K562 (cell line): ENCODE results near the gene ABCC11. TPM values are rescaled to one million over a fixed set of nuclear protein-coding genes. Genes with fewer than 3 reads are reported as not detected.

Experiments
- ATAC-seq: fragments of 200-7000 bp; cut with Tn5 transposase; 3 replicates; pipeline ENCODE4 v1.9.1; 2020; ENCODE audit warnings: moderate library complexity
- BruUV-seq: library from RNA; stranded (reverse); fragments of 400-500 nt; replicated peaks from 2 replicates; lab custom pipeline; 2021; lab: Mats Ljungman, UMichigan
- CTCF ChIA-PET: fragments of 300-600 bp; formaldehyde crosslinking; extraction: SDS; loops from one replicate; lab custom pipeline; 2021; ENCODE audit warnings: low intra/inter-chr PET ratio; lab: Yijun Ruan, JAX
- POLR2A ChIA-PET: fragments of 300-600, 350-650 bp; sonication (Branson Sonifier 250); formaldehyde crosslinking; extraction: SDS; loops from one replicate; lab custom pipeline; 2021; ENCODE audit warnings: antibody characterized with exemption, inconsistent platforms; lab: Yijun Ruan, JAX
- DNase-seq, 4 experiments: peaks; one replicate each; pipeline versions ENCODE4 v3.0.0 to v3.0.0-alpha.2; 2011 to 2018; ENCODE audit warnings: low spot score in 3 of 4, mixed read lengths in 3 of 4; ENCODE audit errors: extremely low read depth in 1 of 4
- FAIRE-seq: peaks from 2 replicates; lab custom pipeline; 2011; peaks lifted over from hg19 to GRCh38; lab: Jason Lieb, UNC
- H2AFZ ChIP-seq: 2 replicates; pipeline ENCODE4 v1.6.0; 2011; ENCODE audit warnings: low read depth, low read length, control low read depth, inconsistent platforms
- H3K27ac ChIP-seq: fragments of 200-600 bp; 3 replicates; pipeline ENCODE4 v1.8.0; 2011; ENCODE audit warnings: low read depth, mild to moderate bottlenecking, control low read depth, inconsistent platforms, low read length, moderate library complexity, mixed read lengths; ENCODE audit errors: extremely low read depth
- H3K27me3 ChIP-seq, 2 experiments: fragments of 300-600 bp in 1 of 2; 2 replicates in 1 of 2; 3 replicates in 1 of 2; pipeline versions ENCODE4 v1.6.0 to v1.8.0; 2011; ENCODE audit warnings: inconsistent platforms in 2 of 2, low read length in 2 of 2, mild to moderate bottlenecking in 1 of 2, mixed read lengths in 1 of 2, moderate library complexity in 1 of 2; ENCODE audit not compliant: control insufficient read depth in 2 of 2, insufficient read depth in 2 of 2
- H3K36me3 ChIP-seq: fragments of 300-600 bp; 3 replicates; pipeline ENCODE4 v1.8.0; 2011; ENCODE audit warnings: mild to moderate bottlenecking, low read length, inconsistent platforms; ENCODE audit not compliant: control insufficient read depth, insufficient read depth
- H3K4me1 ChIP-seq, 2 experiments: fragments of 200-600 bp in 1 of 2; replicated peaks in 1 of 2; 2 replicates in 1 of 2; 3 replicates in 1 of 2; pipeline versions ENCODE4 v1.5.1 to v1.8.0; 2011; ENCODE audit warnings: inconsistent platforms in 2 of 2, low read length in 2 of 2, mild to moderate bottlenecking in 1 of 2, mixed read lengths in 1 of 2, moderate library complexity in 1 of 2; ENCODE audit not compliant: control insufficient read depth in 2 of 2, insufficient read depth in 2 of 2
- H3K4me2 ChIP-seq: 2 replicates; pipeline ENCODE4 v1.6.1; 2011; ENCODE audit warnings: low read length, control low read depth, inconsistent platforms, mixed read lengths; ENCODE audit not compliant: insufficient read depth
- H3K4me3 ChIP-seq: fragments of 200-600 bp; sonication (generic), shearing (Covaris generic); 2 replicates; pipeline ENCODE4 v1.5.1; 2016; ENCODE audit warnings: control low read depth, inconsistent platforms
- H3K79me2 ChIP-seq: fragments of 200-600 bp; 3 replicates; pipeline ENCODE4 v1.8.0; 2011; ENCODE audit warnings: low read length, inconsistent platforms; ENCODE audit not compliant: control insufficient read depth, insufficient read depth
- H3K9ac ChIP-seq, 2 experiments: 2 replicates each; pipeline versions ENCODE4 v1.6.0 to v1.6.1; 2011; ENCODE audit warnings: low read depth in 2 of 2, low read length in 2 of 2, control low read depth in 1 of 2, inconsistent platforms in 1 of 2, mild to moderate bottlenecking in 1 of 2, mixed read lengths in 1 of 2; ENCODE audit not compliant: insufficient read depth in 1 of 2
- H3K9me1 ChIP-seq: one replicate; pipeline ENCODE4 v1.6.0; 2011; ENCODE audit warnings: inconsistent platforms, mild to moderate bottlenecking, low read length, moderate library complexity; ENCODE audit not compliant: control insufficient read depth, insufficient read depth
- H3K9me3 ChIP-seq: replicated peaks from 2 replicates; pipeline ENCODE4 v1.5.1; 2011; ENCODE audit warnings: low read depth, low read length, inconsistent platforms; ENCODE audit not compliant: control insufficient read depth, insufficient read depth
- H4K20me1 ChIP-seq: replicated peaks from 2 replicates; pipeline ENCODE4 v1.6.1; 2011; ENCODE audit warnings: low read length, inconsistent platforms, mixed read lengths; ENCODE audit not compliant: control insufficient read depth, insufficient read depth
- CBX5 ChIP-seq: IDR thresholded peaks from 2 replicates; pipeline ENCODE4 v1.6.1; 2014; ENCODE audit warnings: low read depth, borderline replicate concordance
- COPS2 ChIP-seq: fragments of 450-650 bp; conservative IDR thresholded peaks from 2 replicates; pipeline ENCODE4 v1.6.1; 2016; ENCODE audit warnings: mild to moderate bottlenecking, moderate library complexity
- ETV5 ChIP-seq: sonication (generic); formaldehyde crosslinking; IDR thresholded peaks from 2 replicates; pipeline ENCODE4 v1.4.0; 2020; ENCODE audit warnings: low read depth, mild to moderate bottlenecking, missing genetic modification reagents
- HNRNPUL1 ChIP-seq: fragments of 200-400 bp; formaldehyde crosslinking; IDR thresholded peaks from 2 replicates; pipeline ENCODE4 v1.6.1; 2017; ENCODE audit warnings: low read length
- NR1H2 ChIP-seq: sonication (generic); formaldehyde crosslinking; IDR thresholded peaks from 2 replicates; pipeline ENCODE4 v1.4.0; 2020; ENCODE audit warnings: mild to moderate bottlenecking, missing genetic modification reagents
- SAFB2 ChIP-seq: fragments of 200-400 bp; formaldehyde crosslinking; IDR thresholded peaks from 2 replicates; pipeline ENCODE4 v1.6.1; 2018; ENCODE audit warnings: borderline replicate concordance, low read length, low read depth, moderate library complexity; ENCODE audit not compliant: severe bottlenecking
- TCF7 ChIP-seq: sonication (generic); IDR thresholded peaks from 2 replicates; pipeline ENCODE4 v1.6.1; 2016; ENCODE audit warnings: antibody characterized with exemption, borderline replicate concordance
- ZNF174 ChIP-seq: fragments of 250-450 bp; sonication (Bioruptor Pico); IDR thresholded peaks from 2 replicates; pipeline ENCODE4 v1.4.0; 2020; ENCODE audit warnings: mild to moderate bottlenecking
- ZNF212 ChIP-seq: fragments of 450-650 bp; formaldehyde crosslinking; IDR thresholded peaks from 2 replicates; pipeline ENCODE4 v1.4.0; 2020; ENCODE audit warnings: mild to moderate bottlenecking
- WGBS: fragments of 100-300 bp; shearing (Covaris generic); methylation state at CpG from one replicate; pipeline ENCODE4 v1.1.6; 2016; ENCODE audit warnings: low coverage, mixed read lengths; ENCODE audit not compliant: insufficient coverage; ENCODE audit errors: missing lambda C conversion rate; 5-methylcytosine and 5-hydroxymethylcytosine counted together
- in situ Hi-C: fragments of 300-500 bp; cut with MboI; formaldehyde crosslinking; loops from 4 replicates; pipeline ENCODE4 v1.15.0; 2018; ENCODE audit warnings: inconsistent platforms, mixed read lengths
- intact Hi-C: fragments of 100-400 bp; cut with micrococcal nuclease; formaldehyde crosslinking; loops from 2 replicates; pipeline ENCODE4 v1.14.2; 2022
- polyA plus RNA-seq, 8 experiments: library from polyadenylated mRNA; depleted of rRNA in 4 of 8; stranded (reverse) in 5 of 8; unstranded in 3 of 8; fragments of >200 nt; fragmentation: Nextera tagmentation in 2 of 8; fragmentation: Illumina TruSeq in 1 of 8; extraction: Ambion mirVana in 2 of 8; extraction: Trizol in 1 of 8; gene quantifications; 2 replicates each; pipeline versions ENCODE4 v1.2.1 to v1.2.3, GENCODE V29; 2011 to 2014; ENCODE audit warnings: inconsistent platforms in 1 of 8, missing spikeins in 1 of 8
- total RNA-seq, 7 experiments: library from RNA; depleted of rRNA in 6 of 7; stranded (reverse); fragments of >200 nt in 6 of 7; fragmentation: Illumina TruSeq in 2 of 7; extraction: Trizol in 2 of 7; gene quantifications; 2 replicates each; pipeline versions ENCODE4 v1.2.1 to v1.2.3, GENCODE V29; 2011 to 2021; ENCODE audit warnings: low replicate concordance in 1 of 7
- TF ChIP-seq, protein P1 (sequence below): fragments of 200-800 bp; sonication (Bioruptor generic); IDR thresholded peaks from 2 replicates; pipeline ENCODE4 v1.6.1; 2017; ENCODE audit warnings: missing genetic modification characterization, missing compliant biosample characterization
- TF ChIP-seq, protein P2 (sequence below): fragments of 250-450 bp; sonication (Bioruptor Pico); IDR thresholded peaks from 2 replicates; pipeline ENCODE4 v1.5.0; 2020; ENCODE audit warnings: mild to moderate bottlenecking
- TF ChIP-seq, protein P3 (sequence below): fragments of 250-450 bp; sonication (Bioruptor Pico); IDR thresholded peaks from 2 replicates; pipeline ENCODE4 v1.4.0; 2020; ENCODE audit warnings: mild to moderate bottlenecking, moderate library complexity
- TF ChIP-seq, protein P4 (sequence below): fragments of 450-650 bp; formaldehyde crosslinking; IDR thresholded peaks from 2 replicates; pipeline ENCODE4 v1.4.0; 2020; ENCODE audit warnings: mild to moderate bottlenecking, moderate library complexity

Gene ABCC11
- total and polyA plus RNA-seq, 9 of the 15 experiments (the other 6 are each of a cell fraction or from before 2014, with no cell fraction given): 0.04 to 0.14 (median 0.04) TPM; not detected in 6

DNA sequence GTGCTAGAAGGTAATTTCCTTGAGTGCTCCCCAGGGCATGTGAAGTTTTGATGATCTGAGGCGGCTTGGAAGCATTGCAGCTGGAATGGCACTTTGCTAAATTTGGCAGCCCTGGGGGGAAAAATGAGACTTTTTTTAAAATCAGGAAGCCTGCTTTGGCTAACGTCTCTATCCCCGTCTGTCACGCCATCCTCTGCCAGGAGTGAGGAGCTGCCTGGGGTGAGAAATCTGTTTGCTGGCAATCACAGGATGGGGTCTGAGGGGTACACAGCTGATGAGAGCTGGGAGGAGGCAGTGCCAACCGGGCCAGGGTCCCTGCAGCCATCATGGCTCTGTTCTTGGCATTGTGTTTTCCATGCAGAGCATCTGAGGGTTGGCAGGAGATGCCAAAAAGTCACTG, 93.6 kb downstream of the ABCC11 start (continued):
- TF ChIP-seq CBX5: no peak
- TF ChIP-seq ZNF212: no peak
- no peak for TF ChIP-seq HNRNPUL1
- no peak for TF ChIP-seq ZNF174 (CRISPR knock-in tag)

DNA sequence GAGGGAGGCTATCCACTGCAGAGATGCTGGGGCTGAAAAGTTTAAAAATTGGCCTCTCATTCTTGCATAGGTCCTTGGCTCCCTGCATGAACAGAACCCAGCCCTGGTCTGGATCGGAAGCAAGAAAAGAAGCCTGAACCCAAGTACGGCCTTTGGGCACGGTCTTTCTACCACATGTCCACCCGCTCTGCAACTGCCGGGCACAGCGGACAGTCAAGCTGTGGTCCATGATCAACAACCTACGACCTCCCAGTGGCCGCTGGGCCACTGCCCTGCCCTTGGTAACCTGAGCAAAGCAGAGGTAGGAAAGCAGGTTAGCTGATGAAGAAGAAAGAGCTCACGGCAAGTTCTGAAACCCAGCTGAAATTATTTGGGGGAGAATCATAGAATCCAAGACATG, 95.1 kb downstream of the ABCC11 start:
- Histone ChIP-seq H3K79me2 (no peaks in the 10 kb centered on the region), H3K9ac (no peak overlapping the region), H4K20me1 (no peaks in the 10 kb centered on the region), H3K36me3 (no peaks in the 10 kb centered on the region), H3K27ac (no peak overlapping the region), H3K9me1 (no peaks in the 10 kb centered on the region), H2AFZ (no peak overlapping the region), H3K4me3 (no peak overlapping the region), H3K27me3 (peaks cover 13 to 37% of the 10 kb centered on the region in 2 experiments), H3K9me3 (no peaks in the 10 kb centered on the region), H3K4me2 (no peak overlapping the region), H3K4me1 (peaks cover 0 to 3% of the 10 kb centered on the region in 2 experiments; a peak in 2 of 5 replicates)
- WGBS: 4% methylated on average over 9 of the region's 9 CpGs
- in situ Hi-C loops (no loop called here), intact Hi-C loops (loop anchor here (10.0 kb wide), 1 partner anchor 277 kb away; no protein-coding TSS in a partner anchor)
- POLR2A ChIA-PET: interaction anchor here (0.6 to 0.9 kb wide), 2 partner anchors 14 to 1084 kb away, joined by 3 read pairs; no protein-coding TSS in a partner anchor
- BruUV-seq: no TSS peak
- CTCF ChIA-PET: no interaction called here
- ATAC-seq: no peak
- no peak for FAIRE-seq
- TF ChIP-seq SAFB2: no peak
- TF ChIP-seq TCF7: no peak
- no peak for TF ChIP-seq NR1H2
- TF ChIP-seq, protein P1, sequence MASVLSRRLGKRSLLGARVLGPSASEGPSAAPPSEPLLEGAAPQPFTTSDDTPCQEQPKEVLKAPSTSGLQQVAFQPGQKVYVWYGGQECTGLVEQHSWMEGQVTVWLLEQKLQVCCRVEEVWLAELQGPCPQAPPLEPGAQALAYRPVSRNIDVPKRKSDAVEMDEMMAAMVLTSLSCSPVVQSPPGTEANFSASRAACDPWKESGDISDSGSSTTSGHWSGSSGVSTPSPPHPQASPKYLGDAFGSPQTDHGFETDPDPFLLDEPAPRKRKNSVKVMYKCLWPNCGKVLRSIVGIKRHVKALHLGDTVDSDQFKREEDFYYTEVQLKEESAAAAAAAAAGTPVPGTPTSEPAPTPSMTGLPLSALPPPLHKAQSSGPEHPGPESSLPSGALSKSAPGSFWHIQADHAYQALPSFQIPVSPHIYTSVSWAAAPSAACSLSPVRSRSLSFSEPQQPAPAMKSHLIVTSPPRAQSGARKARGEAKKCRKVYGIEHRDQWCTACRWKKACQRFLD: no peak
- TF ChIP-seq, protein P2, sequence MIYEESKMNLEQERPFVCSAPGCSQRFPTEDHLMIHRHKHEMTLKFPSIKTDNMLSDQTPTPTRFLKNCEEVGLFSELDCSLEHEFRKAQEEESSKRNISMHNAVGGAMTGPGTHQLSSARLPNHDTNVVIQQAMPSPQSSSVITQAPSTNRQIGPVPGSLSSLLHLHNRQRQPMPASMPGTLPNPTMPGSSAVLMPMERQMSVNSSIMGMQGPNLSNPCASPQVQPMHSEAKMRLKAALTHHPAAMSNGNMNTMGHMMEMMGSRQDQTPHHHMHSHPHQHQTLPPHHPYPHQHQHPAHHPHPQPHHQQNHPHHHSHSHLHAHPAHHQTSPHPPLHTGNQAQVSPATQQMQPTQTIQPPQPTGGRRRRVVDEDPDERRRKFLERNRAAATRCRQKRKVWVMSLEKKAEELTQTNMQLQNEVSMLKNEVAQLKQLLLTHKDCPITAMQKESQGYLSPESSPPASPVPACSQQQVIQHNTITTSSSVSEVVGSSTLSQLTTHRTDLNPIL: no peak
- TF ChIP-seq, protein P3, sequence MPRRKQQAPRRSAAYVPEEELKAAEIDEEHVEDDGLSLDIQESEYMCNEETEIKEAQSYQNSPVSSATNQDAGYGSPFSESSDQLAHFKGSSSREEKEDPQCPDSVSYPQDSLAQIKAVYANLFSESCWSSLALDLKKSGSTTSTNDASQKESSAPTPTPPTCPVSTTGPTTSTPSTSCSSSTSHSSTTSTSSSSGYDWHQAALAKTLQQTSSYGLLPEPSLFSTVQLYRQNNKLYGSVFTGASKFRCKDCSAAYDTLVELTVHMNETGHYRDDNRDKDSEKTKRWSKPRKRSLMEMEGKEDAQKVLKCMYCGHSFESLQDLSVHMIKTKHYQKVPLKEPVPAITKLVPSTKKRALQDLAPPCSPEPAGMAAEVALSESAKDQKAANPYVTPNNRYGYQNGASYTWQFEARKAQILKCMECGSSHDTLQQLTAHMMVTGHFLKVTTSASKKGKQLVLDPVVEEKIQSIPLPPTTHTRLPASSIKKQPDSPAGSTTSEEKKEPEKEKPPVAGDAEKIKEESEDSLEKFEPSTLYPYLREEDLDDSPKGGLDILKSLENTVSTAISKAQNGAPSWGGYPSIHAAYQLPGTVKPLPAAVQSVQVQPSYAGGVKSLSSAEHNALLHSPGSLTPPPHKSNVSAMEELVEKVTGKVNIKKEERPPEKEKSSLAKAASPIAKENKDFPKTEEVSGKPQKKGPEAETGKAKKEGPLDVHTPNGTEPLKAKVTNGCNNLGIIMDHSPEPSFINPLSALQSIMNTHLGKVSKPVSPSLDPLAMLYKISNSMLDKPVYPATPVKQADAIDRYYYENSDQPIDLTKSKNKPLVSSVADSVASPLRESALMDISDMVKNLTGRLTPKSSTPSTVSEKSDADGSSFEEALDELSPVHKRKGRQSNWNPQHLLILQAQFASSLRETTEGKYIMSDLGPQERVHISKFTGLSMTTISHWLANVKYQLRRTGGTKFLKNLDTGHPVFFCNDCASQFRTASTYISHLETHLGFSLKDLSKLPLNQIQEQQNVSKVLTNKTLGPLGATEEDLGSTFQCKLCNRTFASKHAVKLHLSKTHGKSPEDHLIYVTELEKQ (CRISPR knock-in tag): no peak
- TF ChIP-seq ETV5 (CRISPR knock-in tag): no peak
- no peak for TF ChIP-seq COPS2
- TF ChIP-seq, protein P4, sequence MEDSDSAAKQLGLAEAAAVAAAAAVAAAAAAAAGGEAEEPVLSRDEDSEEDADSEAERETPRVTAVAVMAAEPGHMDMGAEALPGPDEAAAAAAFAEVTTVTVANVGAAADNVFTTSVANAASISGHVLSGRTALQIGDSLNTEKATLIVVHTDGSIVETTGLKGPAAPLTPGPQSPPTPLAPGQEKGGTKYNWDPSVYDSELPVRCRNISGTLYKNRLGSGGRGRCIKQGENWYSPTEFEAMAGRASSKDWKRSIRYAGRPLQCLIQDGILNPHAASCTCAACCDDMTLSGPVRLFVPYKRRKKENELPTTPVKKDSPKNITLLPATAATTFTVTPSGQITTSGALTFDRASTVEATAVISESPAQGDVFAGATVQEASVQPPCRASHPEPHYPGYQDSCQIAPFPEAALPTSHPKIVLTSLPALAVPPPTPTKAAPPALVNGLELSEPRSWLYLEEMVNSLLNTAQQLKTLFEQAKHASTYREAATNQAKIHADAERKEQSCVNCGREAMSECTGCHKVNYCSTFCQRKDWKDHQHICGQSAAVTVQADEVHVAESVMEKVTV: no peak
- DNase-seq: no peak
